NOMO-1 treated with DMSO at 0.1 percent for 48 hours (cell line): ENCODE measurements around the gene MAGEB18.

ENCODE experiments used
- DNase-seq: peaks from one replicate; lab custom pipeline; 2025; ENCODE audit not compliant: unreplicated experiment; lab: John Stamatoyannopoulos, UW

MAGEB18 gene

DNA sequence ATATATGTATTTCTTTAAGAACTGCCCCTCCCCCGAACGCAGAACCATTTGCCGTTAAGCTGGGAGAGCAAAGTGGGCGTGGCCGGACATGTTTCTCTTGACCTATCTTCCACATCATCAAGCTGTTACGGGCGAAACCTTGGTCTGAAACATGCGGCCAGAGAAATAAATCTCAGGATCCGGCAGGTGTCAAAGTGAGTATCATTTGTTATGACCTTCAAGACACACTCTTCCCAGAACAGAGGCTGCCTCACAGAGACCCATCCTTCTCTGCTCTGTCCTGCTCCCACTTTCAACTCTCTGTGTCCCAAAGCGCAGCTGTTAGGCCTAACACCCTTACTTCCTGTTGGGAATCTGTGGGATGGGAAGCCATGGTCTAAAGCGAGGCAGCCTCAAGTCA lies at the start of gene MAGEB18:
Gene MAGEB18, plus strand, starts transcription at position 70 of the 400 bp plus-strand sequence. CDS start 643 bp downstream, outside the sequence.
- DNase-seq = no peak

DNA sequence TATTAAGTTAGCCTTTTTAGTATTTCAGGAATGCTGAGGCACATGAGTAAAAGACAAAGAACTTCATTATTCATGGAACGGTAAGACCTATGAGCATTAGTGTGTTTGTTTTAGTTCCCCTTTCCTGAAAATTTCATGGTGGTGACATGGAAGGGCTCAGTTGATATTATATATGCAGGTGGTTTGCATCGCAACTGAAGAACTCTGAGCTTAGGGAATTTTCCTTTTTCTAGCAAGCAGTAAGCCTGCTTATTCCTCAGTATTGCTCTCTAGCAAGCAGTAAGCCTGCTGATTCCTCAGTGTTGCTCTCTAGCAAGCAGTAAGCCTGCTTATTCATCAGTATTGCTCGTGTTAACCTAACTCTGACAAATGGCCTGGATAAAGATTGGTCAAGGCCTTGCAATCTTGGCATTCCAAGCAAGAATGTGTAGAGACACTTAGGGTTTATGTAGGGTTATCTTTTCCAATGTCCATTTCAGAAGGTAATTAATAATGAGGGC lies 37.7 kb upstream of the MAGEB18 start:
- DNase-seq = no peak

DNA sequence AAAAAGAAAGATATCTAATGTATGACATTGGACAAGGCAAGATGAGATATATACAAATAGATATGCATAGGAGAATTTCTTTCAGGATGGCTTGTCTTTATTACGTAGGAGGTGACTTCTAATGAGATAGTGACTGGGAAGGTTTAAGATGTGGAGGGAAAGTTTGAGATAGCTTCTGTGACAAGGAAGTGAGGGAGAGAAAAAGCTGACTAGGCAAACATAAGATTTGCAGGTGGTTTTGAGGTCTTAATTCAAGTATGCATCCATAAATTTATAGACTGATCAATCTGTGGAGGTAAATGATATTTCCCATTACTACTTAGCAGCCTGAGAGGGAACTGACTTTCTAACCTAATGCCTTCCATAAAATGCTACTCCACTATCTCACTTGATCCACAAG lies 29.0 kb upstream of the MAGEB18 start:
- no peak for DNase-seq

GRCh38 chrX:26146024-26146423 lies 7.9 kb downstream of the MAGEB18 start:
- no peak for DNase-seq

- no peak for DNase-seq
Observed at GRCh38 chrX:26160301-26160700, 22.2 kb downstream of the MAGEB18 start, which contains the start of gene MAGEB6B. MAGEB6B (plus strand) TSS chrX:26160601; CDS start chrX:26160601, 0 bp downstream.
